ENCODE measurements around the gene SLC22A16. TPM values are rescaled to one million over a fixed set of nuclear protein-coding genes. Genes with fewer than 3 reads are reported as not detected.

The SLC22A16 gene
- total and polyA plus RNA-seq, 2 donors from 2014 or later, result 0.79 TPM; not detected in 1

DNA sequence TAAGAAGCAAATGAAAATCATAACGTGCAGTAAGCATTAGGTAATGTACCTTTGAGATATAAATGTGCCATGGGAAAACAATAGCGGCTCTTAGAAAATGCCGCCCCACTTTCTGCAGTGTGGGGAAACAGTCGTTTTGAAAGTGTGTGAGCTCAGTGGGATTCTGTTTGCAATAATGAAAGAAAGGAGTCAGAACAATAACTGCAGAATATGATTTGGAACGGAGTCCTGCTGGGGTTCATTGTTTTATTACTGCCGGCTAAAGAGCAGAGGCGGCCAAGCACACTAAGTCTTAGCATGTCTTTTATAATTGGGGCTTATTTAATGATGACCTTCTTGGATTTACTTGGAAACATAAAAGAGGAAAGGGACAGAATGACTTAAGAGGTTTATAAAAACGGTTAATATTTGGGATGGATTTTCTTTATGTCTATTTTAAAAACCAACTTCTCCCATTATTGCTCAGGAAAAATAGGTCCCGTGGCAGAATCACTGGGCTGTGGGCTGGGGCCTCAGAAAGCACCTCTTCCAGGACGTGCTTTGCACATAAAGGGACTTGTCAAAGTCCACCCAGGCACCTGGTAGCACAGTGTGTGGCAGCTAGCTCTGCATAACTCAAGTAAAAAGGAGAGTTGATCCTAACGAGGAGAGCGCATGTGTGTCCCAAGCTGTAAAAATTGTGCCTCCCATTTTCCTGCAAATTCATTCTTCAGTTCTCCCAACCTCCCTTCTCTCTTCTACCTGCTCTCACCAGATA, 44.0 kb upstream of the SLC22A16 start:
- peak in 1 of 5 donors; percentile 32 for DNase-seq
- H3K4me1 ChIP-seq (ENCODE audit: control insufficient read depth in 2 of 3, insufficient read depth in 2 of 3, low read depth in 1 of 3, low read length in 3 of 3), result peaks cover 0 to 9% (median 0%) of the 10 kb centered on the region in 3 donors
- FAIRE-seq, result no peak
- intact Hi-C loops (cut with DNase I), result no loop called here
- no peak overlapping the region for H3K4me3 ChIP-seq (ENCODE audit: low read length in 3 of 3)
- no peak overlapping the region for H3K27ac ChIP-seq (ENCODE audit: low read depth in 2 of 2, low read length in 2 of 2)
- no peak overlapping the region for H3K9ac ChIP-seq (ENCODE audit: low read length in 3 of 3)
- no peaks in the 10 kb centered on the region for H3K36me3 ChIP-seq (ENCODE audit: control insufficient read depth in 2 of 3, insufficient read depth in 3 of 3, low read length in 3 of 3)
- no peak for TF ChIP-seq CTCF (IDR thresholded peaks at IDR 0.05; ENCODE audit: borderline replicate concordance, extremely low read depth, insufficient read depth)
- H3K9me3 ChIP-seq (ENCODE audit: control insufficient read depth in 2 of 3, insufficient read depth in 1 of 3, low read length in 3 of 3), result no peaks in the 10 kb centered on the region
- H3K27me3 ChIP-seq (ENCODE audit: control insufficient read depth, insufficient read depth, low read length), result no peaks in the 10 kb centered on the region

- no peak for DNase-seq
- H3K36me3 ChIP-seq (ENCODE audit: control insufficient read depth in 2 of 3, insufficient read depth in 3 of 3, low read length in 3 of 3), result no peaks in the 10 kb centered on the region
- no peak for TF ChIP-seq CTCF (IDR thresholded peaks at IDR 0.05; ENCODE audit: borderline replicate concordance, extremely low read depth, insufficient read depth)
- H3K9me3 ChIP-seq (ENCODE audit: control insufficient read depth in 2 of 3, insufficient read depth in 1 of 3, low read length in 3 of 3), result no peaks in the 10 kb centered on the region
- intact Hi-C loops (cut with DNase I), result no loop called here
- H3K27ac ChIP-seq (ENCODE audit: low read depth in 2 of 2, low read length in 2 of 2), result peak overlapping the region in 1 of 2 donors; percentile 35
- peaks cover 0 to 9% (median 0%) of the 10 kb centered on the region in 3 donors for H3K4me1 ChIP-seq (ENCODE audit: control insufficient read depth in 2 of 3, insufficient read depth in 2 of 3, low read depth in 1 of 3, low read length in 3 of 3)
- no peaks in the 10 kb centered on the region for H3K27me3 ChIP-seq (ENCODE audit: control insufficient read depth, insufficient read depth, low read length)
- no peak overlapping the region for H3K9ac ChIP-seq (ENCODE audit: low read length in 3 of 3)
- no peak overlapping the region for H3K4me3 ChIP-seq (ENCODE audit: low read length in 3 of 3)
- FAIRE-seq, result no peak
Measured at GRCh38 chr6:110517601-110518281, 41.3 kb upstream of the SLC22A16 start.

DNA sequence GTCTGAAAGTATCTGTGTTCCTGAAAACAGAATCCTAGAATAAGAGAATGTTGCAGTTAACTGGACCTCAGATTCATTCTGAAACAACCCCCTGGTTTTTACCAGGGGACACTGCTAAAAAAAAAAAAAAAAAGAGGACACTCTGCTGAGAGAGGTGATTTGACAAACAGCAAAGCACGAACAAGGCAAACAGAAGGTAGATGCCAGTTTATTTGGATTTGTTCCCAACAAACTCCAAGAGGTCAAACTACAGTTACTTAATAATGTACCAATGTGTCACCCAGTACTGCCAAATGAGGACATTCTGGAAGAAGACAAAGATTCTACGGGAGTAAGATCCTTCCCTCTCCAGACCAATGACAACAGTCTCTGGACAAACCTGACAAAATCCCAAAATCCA, 40.6 kb upstream of the SLC22A16 start:
- no peaks in the 10 kb centered on the region for H3K36me3 ChIP-seq (ENCODE audit: control insufficient read depth in 2 of 3, insufficient read depth in 3 of 3, low read length in 3 of 3)
- no peak overlapping the region for H3K27ac ChIP-seq (ENCODE audit: low read depth in 2 of 2, low read length in 2 of 2)
- no peak for TF ChIP-seq CTCF (IDR thresholded peaks at IDR 0.05; ENCODE audit: borderline replicate concordance, extremely low read depth, insufficient read depth)
- intact Hi-C loops (cut with DNase I), result no loop called here
- DNase-seq (no peak), FAIRE-seq (no peak)
- H3K9me3 ChIP-seq (ENCODE audit: control insufficient read depth in 2 of 3, insufficient read depth in 1 of 3, low read length in 3 of 3), result no peaks in the 10 kb centered on the region
- H3K4me3 ChIP-seq (ENCODE audit: low read length in 3 of 3), result no peak overlapping the region
- no peak overlapping the region for H3K9ac ChIP-seq (ENCODE audit: low read length in 3 of 3)
- H3K4me1 ChIP-seq (ENCODE audit: control insufficient read depth in 2 of 3, insufficient read depth in 2 of 3, low read depth in 1 of 3, low read length in 3 of 3), result peaks cover 0 to 9% (median 0%) of the 10 kb centered on the region in 3 donors
- H3K27me3 ChIP-seq (ENCODE audit: control insufficient read depth, insufficient read depth, low read length), result no peaks in the 10 kb centered on the region

Data from kidney (tissue), 14 donors.